Osteocyte (in vitro differentiated cells): Measurements from ENCODE around the gene TGM1. TPM values are rescaled to one million over a fixed set of nuclear protein-coding genes. Genes with fewer than 3 reads are reported as not detected.

Experiments
- DNase-seq: peaks from one replicate; pipeline ENCODE4 v3.0.0; 2021; ENCODE audit warnings: mixed read lengths; ENCODE audit not compliant: unreplicated experiment; ENCODE audit errors: extremely low spot score
- H3K27ac Mint-ChIP-seq: one replicate; pipeline ENCODE4 v1.8.0; 2021; ENCODE audit warnings: mild to moderate bottlenecking, mixed read lengths; ENCODE audit not compliant: unreplicated experiment
- H3K27me3 Mint-ChIP-seq: one replicate; pipeline ENCODE4 v1.8.0; 2021; ENCODE audit warnings: mixed read lengths; ENCODE audit not compliant: unreplicated experiment
- H3K36me3 Mint-ChIP-seq: one replicate; pipeline ENCODE4 v1.8.0; 2021; ENCODE audit warnings: mixed read lengths; ENCODE audit not compliant: unreplicated experiment
- H3K4me1 Mint-ChIP-seq: one replicate; pipeline ENCODE4 v1.8.0; 2021; ENCODE audit warnings: mixed read lengths; ENCODE audit not compliant: unreplicated experiment
- H3K4me3 Mint-ChIP-seq: one replicate; pipeline ENCODE4 v1.8.0; 2021; ENCODE audit warnings: mild to moderate bottlenecking, moderate library complexity, mixed read lengths; ENCODE audit not compliant: unreplicated experiment
- H3K9me3 Mint-ChIP-seq: one replicate; pipeline ENCODE4 v1.8.0; 2021; ENCODE audit warnings: mixed read lengths; ENCODE audit not compliant: unreplicated experiment
- total RNA-seq: library from RNA; stranded (reverse); gene quantifications from 2 replicates; pipeline ENCODE4 v1.2.1, GENCODE V29; 2021
- TF ChIP-seq, protein P1 (sequence below): fragments of 200-600 bp; sonication (generic); IDR thresholded peaks from 2 replicates; pipeline ENCODE4 v1.5.0; 2021; ENCODE audit warnings: antibody characterized with exemption, mild to moderate bottlenecking, moderate library complexity

TGM1 gene
- total RNA-seq, 1 donor from 2014 or later, result 2.1 TPM

GRCh38 chr14:24273422-24273998 lies 10.5 kb upstream of the TGM1 start:
- H3K27me3 Mint-ChIP-seq, result no peaks in the 10 kb centered on the region
- H3K27ac Mint-ChIP-seq, result no peak overlapping the region
- TF ChIP-seq, protein P1, sequence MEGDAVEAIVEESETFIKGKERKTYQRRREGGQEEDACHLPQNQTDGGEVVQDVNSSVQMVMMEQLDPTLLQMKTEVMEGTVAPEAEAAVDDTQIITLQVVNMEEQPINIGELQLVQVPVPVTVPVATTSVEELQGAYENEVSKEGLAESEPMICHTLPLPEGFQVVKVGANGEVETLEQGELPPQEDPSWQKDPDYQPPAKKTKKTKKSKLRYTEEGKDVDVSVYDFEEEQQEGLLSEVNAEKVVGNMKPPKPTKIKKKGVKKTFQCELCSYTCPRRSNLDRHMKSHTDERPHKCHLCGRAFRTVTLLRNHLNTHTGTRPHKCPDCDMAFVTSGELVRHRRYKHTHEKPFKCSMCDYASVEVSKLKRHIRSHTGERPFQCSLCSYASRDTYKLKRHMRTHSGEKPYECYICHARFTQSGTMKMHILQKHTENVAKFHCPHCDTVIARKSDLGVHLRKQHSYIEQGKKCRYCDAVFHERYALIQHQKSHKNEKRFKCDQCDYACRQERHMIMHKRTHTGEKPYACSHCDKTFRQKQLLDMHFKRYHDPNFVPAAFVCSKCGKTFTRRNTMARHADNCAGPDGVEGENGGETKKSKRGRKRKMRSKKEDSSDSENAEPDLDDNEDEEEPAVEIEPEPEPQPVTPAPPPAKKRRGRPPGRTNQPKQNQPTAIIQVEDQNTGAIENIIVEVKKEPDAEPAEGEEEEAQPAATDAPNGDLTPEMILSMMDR, result no peak
- H3K9me3 Mint-ChIP-seq, result no peaks in the 10 kb centered on the region
- no peak overlapping the region for H3K4me3 Mint-ChIP-seq
- peaks cover 14% of the 10 kb centered on the region for H3K4me1 Mint-ChIP-seq
- no peak for DNase-seq
- H3K36me3 Mint-ChIP-seq, result no peaks in the 10 kb centered on the region

- H3K27me3 Mint-ChIP-seq, result no peaks in the 10 kb centered on the region
- peak overlapping the region; percentile 89 for H3K27ac Mint-ChIP-seq
- H3K4me3 Mint-ChIP-seq, result peak overlapping the region; percentile 93
- DNase-seq, result no peak
- H3K36me3 Mint-ChIP-seq, result no peaks in the 10 kb centered on the region
- TF ChIP-seq, protein P1, result no peak
- no peaks in the 10 kb centered on the region for H3K9me3 Mint-ChIP-seq
- peaks cover 14% of the 10 kb centered on the region for H3K4me1 Mint-ChIP-seq
These were observed 9.5 kb upstream of the TGM1 start for GRCh38 chr14:24272467-24272866.

GRCh38 chr14:24271834-24272263 lies 8.9 kb upstream of the TGM1 start:
- Mint-ChIP-seq H3K9me3 (no peaks in the 10 kb centered on the region), H3K36me3 (peaks cover 5% of the 10 kb centered on the region), H3K4me3 (peak overlapping the region; percentile 93), H3K27ac (peak overlapping the region; percentile 89), H3K27me3 (no peaks in the 10 kb centered on the region), H3K4me1 (peaks cover 14% of the 10 kb centered on the region)
- TF ChIP-seq, protein P1, result no peak
- no peak for DNase-seq

- Mint-ChIP-seq H3K27ac (peak within 1 kb of the TSS; percentile 92), H3K9me3 (no peaks in the 10 kb centered on the region), H3K4me1 (peaks cover 14% of the 10 kb centered on the region), H3K4me3 (peak within 1 kb of the TSS; percentile 93), H3K36me3 (peaks cover 9% of the 10 kb centered on the region), H3K27me3 (no peaks in the 10 kb centered on the region)
- TF ChIP-seq, protein P1, result peak; percentile 80
- peak; percentile 95 for DNase-seq
These were observed 8.3 kb upstream of the TGM1 start, which contains the start of gene RABGGTA for GRCh38 chr14:24271134-24271833. Gene RABGGTA (minus strand): TSS chr14:24271597. CDS start chr14:24271115, 482 bp downstream.

- H3K4me1 Mint-ChIP-seq, result peaks cover 14% of the 10 kb centered on the region
- H3K27me3 Mint-ChIP-seq, result no peaks in the 10 kb centered on the region
- TF ChIP-seq, protein P1, result no peak
- peak overlapping the region; percentile 93 for H3K4me3 Mint-ChIP-seq
- no peak for DNase-seq
- H3K9me3 Mint-ChIP-seq, result no peaks in the 10 kb centered on the region
- H3K27ac Mint-ChIP-seq, result peak overlapping the region; percentile 92
- peaks cover 9% of the 10 kb centered on the region for H3K36me3 Mint-ChIP-seq
These were observed 7.7 kb upstream of the TGM1 start for GRCh38 chr14:24270537-24271133.
